Measurements from ENCODE around the gene BAIAP2L1. TPM values are rescaled to one million over a fixed set of nuclear protein-coding genes. Genes with fewer than 3 reads are reported as not detected.

BAIAP2L1 gene
- total RNA-seq, 6 experiments from 2014 or later = 9.1 to 29.5 (median 25.2) TPM

DNA sequence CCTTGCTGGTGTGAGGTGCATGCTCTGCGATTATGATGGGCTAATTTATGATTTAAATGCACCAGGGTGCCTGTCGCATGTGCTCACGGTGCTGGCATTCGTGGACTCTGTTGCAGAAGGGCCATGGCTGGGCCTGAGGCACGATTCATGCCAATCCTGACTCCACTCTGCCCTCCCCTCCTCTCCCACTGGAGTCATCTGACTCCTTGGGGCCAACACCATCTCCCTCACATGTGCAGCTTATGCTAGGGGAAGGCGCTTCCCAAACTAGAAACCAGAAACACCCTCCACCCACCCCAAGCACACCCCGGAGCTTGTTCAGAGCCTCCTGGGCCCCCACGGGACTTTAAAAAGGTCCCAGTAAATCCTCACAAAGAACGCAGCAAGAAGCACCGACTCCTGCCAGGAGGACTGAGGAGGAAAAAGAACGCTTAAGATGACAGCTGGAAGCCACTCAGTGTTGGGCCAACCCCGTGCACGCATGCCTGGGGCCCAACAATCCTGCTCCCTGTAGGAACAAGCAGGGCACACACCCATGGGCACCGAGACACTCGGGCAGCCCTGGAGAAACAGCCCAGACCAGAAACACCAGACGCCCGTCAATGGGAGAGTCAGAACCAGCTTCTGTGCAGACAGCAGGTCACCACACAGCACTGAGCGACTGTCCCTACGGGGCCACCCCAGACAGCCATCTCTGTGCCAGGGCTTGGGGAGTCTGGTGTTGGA lies 105.3 kb downstream of the BAIAP2L1 start:
- no peak for TF ChIP-seq POLR2A (IDR thresholded peaks at IDR 0.05)
- TF ChIP-seq CTCF (IDR thresholded peaks at IDR 0.05) = no peak
- WGBS (ENCODE audit: insufficient coverage, low coverage, low lambda C conversion rate, missing lambda C conversion rate) = 83% methylated on average over 1 of the region's 19 CpGs
- no peak overlapping the region for H3K4me3 ChIP-seq
- intact Hi-C loops (cut with DNase I) = loop anchor here (5.0 to 10.0 kb wide), 2 partner anchors 107 to 109 kb away; partner anchors contain the start of gene BAIAP2L1 (in 2 of the 2)
- peaks cover 0 to 8% (median 3%) of the 10 kb centered on the region in 4 donors for H3K4me1 ChIP-seq
- DNase-seq (no peak), ATAC-seq (no peak)
- H3K9me3 ChIP-seq = no peaks in the 10 kb centered on the region
- H3K27ac ChIP-seq = peak overlapping the region in 1 of 3 donors; percentile 1
- H3K27me3 ChIP-seq = no peaks in the 10 kb centered on the region
- H3K36me3 ChIP-seq = peaks cover 0 to 32% (median 21%) of the 10 kb centered on the region in 4 donors

DNA sequence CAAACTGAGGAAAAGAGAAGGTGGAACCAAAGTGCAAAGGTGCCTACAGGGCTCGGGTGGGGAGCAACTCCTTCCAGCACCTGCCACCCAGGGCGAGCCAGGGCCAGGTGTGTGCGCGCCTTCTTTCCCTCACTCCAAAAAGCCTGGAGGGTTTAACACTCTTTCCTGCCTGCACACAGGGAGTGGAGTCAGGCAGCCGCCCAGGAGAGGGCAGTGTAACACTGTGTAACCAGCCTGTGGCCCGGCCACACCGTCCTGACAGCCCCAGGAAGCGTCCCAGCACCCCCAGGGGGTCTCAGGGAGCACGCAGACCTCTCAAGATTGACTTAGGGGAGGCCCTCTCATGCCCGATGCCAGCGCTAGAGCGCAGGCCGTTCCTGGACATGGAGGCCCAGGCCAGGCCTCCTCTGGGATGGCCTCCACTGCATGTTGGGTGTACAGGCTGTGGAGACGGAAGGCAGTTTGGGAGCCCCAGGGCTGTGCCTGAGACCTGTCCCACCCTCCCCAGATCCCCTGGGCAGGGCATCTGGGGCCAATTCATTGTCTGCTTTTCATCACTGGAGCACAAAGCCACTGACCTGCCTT lies 106.0 kb downstream of the BAIAP2L1 start:
- Histone ChIP-seq H3K4me1 (peaks cover 0 to under 1% (median 0%) of the 10 kb centered on the region in 4 donors), H3K27ac (peak overlapping the region in 1 of 3 donors; percentile 1), H3K4me3 (no peak overlapping the region), H3K36me3 (peaks cover 0 to 35% (median 21%) of the 10 kb centered on the region in 4 donors), H3K27me3 (no peaks in the 10 kb centered on the region), H3K9me3 (no peaks in the 10 kb centered on the region)
- WGBS (ENCODE audit: insufficient coverage, low coverage, low lambda C conversion rate, missing lambda C conversion rate) = 18% methylated on average over 4 of the region's 14 CpGs
- ATAC-seq = peak; percentile 81 to 89 (median 84)
- no peak for TF ChIP-seq POLR2A (IDR thresholded peaks at IDR 0.05)
- TF ChIP-seq CTCF (IDR thresholded peaks at IDR 0.05) = peak; percentile 66 to 81 (median 76)
- intact Hi-C loops (cut with DNase I) = loop anchor here (5.0 to 10.0 kb wide), 2 partner anchors 107 to 110 kb away; partner anchors contain the start of gene BAIAP2L1 (in 2 of the 2)
- DNase-seq = peak in 2 of 3 donors; percentile 66 to 71

DNA sequence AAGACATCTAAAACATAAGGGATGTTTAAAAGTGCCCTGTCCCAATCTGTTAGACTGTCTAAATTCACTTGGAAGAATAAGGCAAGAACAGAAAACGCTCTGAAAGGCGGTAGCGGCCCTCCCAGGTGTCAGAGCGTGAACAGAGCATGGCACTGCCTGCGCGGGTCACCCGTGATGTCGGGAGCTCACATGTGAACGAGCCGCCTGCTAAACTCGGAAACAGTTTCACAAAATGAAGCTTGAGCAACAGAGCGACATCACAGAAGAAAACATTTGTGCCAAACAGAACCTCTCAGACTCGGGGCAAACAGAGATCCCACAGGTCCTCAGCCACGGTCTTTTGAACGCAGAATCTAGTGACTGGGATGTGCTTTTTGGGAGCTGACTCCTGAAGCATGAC lies 106.6 kb downstream of the BAIAP2L1 start:
- 39% methylated on average over 15 of the region's 15 CpGs for WGBS (ENCODE audit: insufficient coverage, low coverage, low lambda C conversion rate, missing lambda C conversion rate)
- DNase-seq = no peak
- no peaks in the 10 kb centered on the region for H3K4me1 ChIP-seq
- H3K36me3 ChIP-seq = peaks cover 0 to 35% (median 21%) of the 10 kb centered on the region in 4 donors
- H3K4me3 ChIP-seq = no peak overlapping the region
- H3K27ac ChIP-seq = no peak overlapping the region
- H3K27me3 ChIP-seq = no peaks in the 10 kb centered on the region
- H3K9me3 ChIP-seq = no peaks in the 10 kb centered on the region
- intact Hi-C loops (cut with DNase I) = loop anchor here in 1 of 2 donors (10.0 kb wide), 1 partner anchor 110 kb away; the partner anchor contains the start of gene BAIAP2L1
- ATAC-seq = peak in 1 of 4 donors; percentile 19
- TF ChIP-seq CTCF (IDR thresholded peaks at IDR 0.05) (no peak), POLR2A (IDR thresholded peaks at IDR 0.05) (no peak)

DNA sequence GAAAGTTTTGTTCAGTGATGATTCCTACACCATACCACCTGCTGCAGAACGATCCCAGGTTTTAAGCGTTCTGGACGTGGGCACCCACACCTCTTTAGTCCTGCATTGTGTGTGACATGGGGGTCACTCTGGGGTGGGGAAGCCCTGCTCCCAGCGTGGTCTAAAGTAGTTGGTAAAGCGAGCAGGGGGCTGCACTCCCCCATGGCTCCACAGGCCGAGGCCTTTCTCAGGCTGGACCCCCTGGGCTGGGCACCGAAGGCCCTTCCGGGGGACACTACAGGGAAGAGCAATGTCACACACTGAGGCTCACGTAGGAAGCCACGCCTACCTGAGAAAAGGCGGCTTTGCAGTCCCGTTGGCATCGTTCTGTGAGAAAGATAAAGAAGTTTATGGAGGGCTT lies 107.1 kb downstream of the BAIAP2L1 start:
- intact Hi-C loops (cut with DNase I) = loop anchor here in 1 of 2 donors (10.0 kb wide), 1 partner anchor 111 kb away; the partner anchor contains the start of gene BAIAP2L1

More for the DNA sequence above, 107.1 kb downstream of the BAIAP2L1 start:
- H3K27me3 ChIP-seq = no peaks in the 10 kb centered on the region
- ATAC-seq (no peak), DNase-seq (no peak)
- WGBS (ENCODE audit: insufficient coverage, low coverage, low lambda C conversion rate, missing lambda C conversion rate) = no CpG with 5 or more reads among the region's 13 CpGs
- no peaks in the 10 kb centered on the region for H3K4me1 ChIP-seq
- peaks cover 0 to 35% (median 21%) of the 10 kb centered on the region in 4 donors for H3K36me3 ChIP-seq
- TF ChIP-seq POLR2A (IDR thresholded peaks at IDR 0.05) (no peak), CTCF (IDR thresholded peaks at IDR 0.05) (no peak)
- no peaks in the 10 kb centered on the region for H3K9me3 ChIP-seq
- no peak overlapping the region for H3K4me3 ChIP-seq
- no peak overlapping the region for H3K27ac ChIP-seq

Measured in right lobe of liver (tissue), 6 donors.